Liver (tissue), 3 donors: ENCODE results near the gene ZBTB7A.

Experiments used
- TAF1 ChIP-seq: conservative IDR thresholded peaks from 2 replicates; pipeline ENCODE4 v1.6.1; 2016; ENCODE audit warnings: antibody characterized with exemption, mild to moderate bottlenecking
- ZBTB33 ChIP-seq: IDR thresholded peaks from 2 replicates; pipeline ENCODE4 v1.6.1; 2016; ENCODE audit warnings: antibody characterized with exemption
- TF ChIP-seq, protein P1 (sequence below): fragments of 150-350 bp; IDR thresholded peaks from 2 replicates; pipeline ENCODE4 v1.5.1; 2017; ENCODE audit warnings: improper control_type of control experiment, low read depth, low read length; ENCODE audit not compliant: missing input control
- donor health status: healthy.
- donor health status: healthy.

GRCh38 chr19:4077800-4078684, 11.3 kb upstream of the ZBTB7A start:
- TF ChIP-seq TAF1 (no peak), ZBTB33 (no peak)
- TF ChIP-seq, protein P1, sequence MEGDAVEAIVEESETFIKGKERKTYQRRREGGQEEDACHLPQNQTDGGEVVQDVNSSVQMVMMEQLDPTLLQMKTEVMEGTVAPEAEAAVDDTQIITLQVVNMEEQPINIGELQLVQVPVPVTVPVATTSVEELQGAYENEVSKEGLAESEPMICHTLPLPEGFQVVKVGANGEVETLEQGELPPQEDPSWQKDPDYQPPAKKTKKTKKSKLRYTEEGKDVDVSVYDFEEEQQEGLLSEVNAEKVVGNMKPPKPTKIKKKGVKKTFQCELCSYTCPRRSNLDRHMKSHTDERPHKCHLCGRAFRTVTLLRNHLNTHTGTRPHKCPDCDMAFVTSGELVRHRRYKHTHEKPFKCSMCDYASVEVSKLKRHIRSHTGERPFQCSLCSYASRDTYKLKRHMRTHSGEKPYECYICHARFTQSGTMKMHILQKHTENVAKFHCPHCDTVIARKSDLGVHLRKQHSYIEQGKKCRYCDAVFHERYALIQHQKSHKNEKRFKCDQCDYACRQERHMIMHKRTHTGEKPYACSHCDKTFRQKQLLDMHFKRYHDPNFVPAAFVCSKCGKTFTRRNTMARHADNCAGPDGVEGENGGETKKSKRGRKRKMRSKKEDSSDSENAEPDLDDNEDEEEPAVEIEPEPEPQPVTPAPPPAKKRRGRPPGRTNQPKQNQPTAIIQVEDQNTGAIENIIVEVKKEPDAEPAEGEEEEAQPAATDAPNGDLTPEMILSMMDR, result no peak
